GM21447 (cell line): ENCODE measurements around the gene ATP11B.
"Not testable (repeated sequence)": the region's sequence is repeated elsewhere in the genome, so short reads cannot be mapped to it uniquely, and the experiment has no call there.

ENCODE experiments used
- ATAC-seq: cut with Tn5 transposase; IDR thresholded peaks from one replicate; pipeline ENCODE4 v1.9.1; 2021; ENCODE audit not compliant: unreplicated experiment

ATP11B gene

DNA sequence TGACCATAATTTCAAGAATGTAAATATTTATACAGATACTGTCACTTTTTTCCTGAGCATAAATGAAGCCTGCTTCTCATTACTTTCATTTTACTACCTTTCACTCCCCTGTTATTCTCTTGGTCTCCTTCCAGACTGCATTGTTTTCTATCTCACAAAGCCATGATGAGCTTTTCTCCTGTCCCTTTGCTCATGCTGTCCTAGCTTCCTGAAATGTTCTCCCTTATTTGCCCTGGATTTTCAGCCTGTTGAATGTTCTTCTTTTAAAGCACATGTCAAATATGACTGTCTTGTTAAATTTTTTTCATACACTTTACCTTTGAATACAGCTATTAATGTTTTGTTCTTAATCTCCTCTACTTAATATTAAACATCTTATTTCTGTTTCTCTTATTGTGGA, 31.7 kb downstream of the ATP11B start:
- ATAC-seq, result no peak

DNA sequence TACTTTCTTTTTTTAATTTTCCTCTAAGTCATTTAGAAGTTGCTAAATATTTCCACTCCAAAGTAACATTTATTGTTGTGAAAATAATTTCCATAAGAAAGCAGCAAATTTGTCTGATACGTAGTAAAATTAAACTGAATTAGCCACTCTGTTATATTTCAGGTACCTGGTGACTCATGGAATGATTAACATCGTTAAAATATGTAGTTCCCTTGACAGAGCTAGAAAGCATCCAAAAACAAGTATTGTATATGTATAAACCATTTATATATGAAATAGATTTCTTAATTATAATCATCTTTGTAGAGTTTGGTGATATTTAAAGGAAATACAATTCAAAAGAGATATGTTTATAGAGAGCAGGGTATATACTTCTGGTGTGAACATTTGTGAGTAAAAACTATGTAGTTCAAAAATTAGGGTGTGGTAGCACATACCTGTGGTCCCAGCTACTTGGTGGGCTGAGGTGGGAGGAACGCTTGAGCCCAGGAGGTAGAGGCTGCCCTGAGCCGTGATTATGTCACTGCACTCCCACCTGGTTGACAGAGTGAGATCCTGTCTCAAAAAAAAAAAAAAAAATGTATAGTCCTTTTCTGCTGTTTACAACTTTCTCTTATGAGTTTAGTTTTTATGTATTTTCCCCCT, 36.6 kb downstream of the ATP11B start:
- no peak for ATAC-seq

DNA sequence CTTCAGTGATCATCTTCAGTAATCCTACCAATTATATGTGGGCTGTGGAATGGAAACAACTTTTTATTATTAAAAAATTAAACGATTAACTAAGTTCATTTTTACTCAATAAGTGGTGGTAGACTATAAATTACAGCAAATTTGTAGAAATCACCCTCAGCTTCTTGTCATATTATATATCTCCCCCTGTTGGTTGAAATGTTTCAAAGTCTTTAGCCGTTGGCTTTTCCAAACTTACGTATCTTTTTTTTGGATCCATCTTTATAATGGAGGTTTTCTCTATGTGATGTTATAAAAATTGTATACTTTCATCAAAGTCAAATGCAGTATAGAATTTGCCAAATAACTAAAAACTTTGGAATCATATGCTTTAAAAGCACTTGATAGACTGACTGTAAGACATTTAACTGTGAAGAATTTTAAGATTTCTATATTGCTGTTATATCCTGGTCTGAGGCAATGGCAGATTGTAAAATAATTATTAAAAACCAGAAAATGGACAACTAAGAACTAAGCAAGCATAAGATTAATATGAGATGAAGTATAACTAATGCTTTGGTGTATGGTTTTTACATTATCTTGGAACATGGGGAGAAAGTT, 44.7 kb downstream of the ATP11B start:
- ATAC-seq, result no peak

DNA sequence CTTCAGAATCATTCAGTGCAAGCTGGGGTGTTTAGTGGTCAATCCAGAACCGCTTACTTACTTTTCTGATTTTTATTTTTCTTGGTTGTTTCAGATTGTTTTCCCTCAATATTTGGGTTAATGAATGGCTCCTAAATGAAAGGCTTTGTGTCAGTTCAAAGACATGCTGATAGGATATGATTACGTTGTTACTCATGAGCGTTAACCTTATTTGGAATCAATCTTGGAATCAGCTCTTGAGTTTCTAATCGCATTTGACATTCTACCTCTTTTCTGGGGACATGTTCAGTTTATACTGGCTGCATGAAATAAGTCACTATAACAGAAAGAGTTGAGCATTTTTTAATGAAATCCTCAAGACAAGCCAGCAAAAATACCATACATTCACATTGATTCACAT, 50.2 kb downstream of the ATP11B start:
- ATAC-seq, result no peak

DNA sequence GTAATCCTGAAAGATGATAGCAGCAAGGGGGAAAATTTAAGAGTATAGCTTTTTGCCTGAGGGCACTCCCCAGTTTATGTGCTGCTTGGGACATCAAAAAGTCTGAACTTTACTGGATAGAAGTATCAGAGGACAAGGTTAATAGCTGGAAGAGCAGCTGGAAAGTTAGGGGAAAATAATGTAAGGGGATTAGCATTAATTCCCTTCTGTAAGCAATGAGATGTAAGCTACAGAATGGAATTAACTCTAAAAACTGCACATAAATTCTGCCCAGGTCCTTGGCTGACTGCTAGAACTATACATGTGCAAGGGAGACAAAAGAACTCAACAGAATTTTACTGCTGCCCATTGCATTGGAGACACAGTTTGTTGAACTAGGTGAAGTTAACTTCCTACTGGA, 55.6 kb downstream of the ATP11B start:
- no peak for ATAC-seq

DNA sequence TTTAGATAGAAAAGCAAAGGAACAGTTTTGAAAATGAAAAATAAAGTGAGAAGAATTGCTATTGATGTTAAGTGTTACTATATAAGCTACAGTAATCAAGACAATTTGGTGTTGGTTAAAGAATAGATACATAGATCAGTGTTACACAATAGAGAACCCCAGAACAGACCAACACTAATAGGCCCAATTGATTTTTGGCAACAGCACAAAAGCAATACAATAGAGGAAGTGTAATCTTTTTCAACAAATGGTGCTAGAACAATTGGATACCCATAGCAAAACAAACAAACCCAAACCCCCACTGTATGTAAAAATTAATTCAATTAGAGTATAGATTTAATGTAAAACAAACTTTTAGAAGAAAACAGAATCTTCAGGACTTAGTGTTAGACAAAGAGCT, 61.8 kb downstream of the ATP11B start:
- no peak for ATAC-seq

DNA sequence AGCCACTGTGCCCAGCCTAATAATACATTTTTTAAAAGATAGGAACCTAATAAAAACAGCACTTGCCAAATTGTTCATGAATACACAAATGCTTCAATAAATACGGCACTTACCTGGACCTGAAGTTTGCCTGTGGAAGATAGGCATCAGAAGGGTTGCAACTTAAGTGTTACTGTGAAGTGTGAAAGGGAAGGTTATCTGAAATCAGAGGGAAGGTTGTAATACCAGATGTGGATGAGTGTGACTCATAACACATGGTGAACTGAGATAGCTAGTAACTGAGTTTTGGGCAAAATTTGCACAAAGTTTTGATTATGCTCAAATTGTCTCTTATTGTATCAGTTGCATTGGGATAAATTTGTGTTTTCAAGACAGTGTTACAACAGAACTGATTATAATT, 68.0 kb downstream of the ATP11B start:
- no peak for ATAC-seq

DNA sequence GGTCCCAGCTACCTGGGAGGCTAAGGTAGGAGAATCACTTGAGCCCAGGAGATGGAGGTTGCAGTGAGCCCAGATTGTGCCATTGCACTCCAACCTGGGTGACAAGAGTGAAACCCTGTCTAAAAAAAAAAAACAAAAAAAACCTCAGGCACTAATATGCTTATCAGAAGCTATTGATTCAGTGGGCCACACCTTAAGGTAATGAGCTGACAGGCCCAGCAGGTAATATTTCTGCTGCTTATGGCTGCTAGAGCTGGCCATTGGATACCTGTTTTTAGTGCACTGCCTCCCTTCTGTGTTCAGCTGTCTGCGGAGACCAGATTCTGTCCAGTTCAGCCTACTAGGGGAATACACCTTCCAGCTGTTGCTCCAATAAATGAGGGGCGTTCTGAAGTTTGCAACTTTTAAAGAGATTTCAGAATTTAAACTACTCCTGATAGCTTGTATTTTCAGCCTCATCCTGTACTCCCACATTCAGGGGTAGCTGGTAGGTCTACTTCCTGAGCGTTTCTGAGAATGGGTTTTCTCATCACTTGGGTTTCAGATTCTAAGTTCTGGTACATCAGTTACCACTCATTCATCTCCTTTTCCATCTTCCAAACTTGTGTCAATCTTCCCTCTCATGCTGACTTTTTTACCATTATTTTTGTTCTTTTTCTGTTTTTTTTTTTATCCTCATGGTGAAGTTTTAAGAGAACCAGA, 69.0 kb downstream of the ATP11B start:
- ATAC-seq, result no peak

DNA sequence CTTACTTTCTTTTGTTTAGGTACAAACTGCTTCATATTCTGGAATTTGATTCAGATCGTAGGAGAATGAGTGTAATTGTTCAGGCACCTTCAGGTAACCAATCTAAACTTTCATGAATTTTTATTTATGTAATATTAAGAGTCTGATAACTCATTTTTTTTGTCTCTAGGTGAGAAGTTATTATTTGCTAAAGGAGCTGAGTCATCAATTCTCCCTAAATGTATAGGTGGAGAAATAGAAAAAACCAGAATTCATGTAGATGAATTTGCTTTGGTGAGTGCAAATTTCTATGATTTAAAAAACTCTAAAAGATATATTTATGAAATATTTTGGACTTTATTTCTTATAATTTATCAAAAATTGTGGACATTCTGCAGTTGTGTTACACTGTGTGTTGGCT, 75.8 kb downstream of the ATP11B start:
- no peak for ATAC-seq

DNA sequence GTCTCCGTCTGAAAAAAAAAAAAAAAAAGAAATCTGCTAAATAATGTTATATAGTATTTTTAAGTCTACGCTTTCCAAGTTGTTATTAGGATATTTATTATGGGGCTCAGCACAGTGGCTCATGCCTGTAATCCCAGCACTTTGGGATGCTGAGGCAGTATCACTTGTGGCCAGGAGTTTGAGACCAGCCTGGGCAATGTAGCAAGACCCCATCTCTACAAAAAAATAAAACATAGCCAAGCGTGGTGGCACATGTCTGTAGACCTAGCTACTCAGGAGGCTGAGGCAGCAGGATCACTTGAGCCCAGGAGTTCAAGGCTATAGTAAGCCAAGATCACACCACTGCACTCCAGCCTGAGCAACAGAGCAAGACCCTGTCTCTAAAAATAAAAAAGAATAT, 77.6 kb downstream of the ATP11B start:
- ATAC-seq, result not testable (repeated sequence)

DNA sequence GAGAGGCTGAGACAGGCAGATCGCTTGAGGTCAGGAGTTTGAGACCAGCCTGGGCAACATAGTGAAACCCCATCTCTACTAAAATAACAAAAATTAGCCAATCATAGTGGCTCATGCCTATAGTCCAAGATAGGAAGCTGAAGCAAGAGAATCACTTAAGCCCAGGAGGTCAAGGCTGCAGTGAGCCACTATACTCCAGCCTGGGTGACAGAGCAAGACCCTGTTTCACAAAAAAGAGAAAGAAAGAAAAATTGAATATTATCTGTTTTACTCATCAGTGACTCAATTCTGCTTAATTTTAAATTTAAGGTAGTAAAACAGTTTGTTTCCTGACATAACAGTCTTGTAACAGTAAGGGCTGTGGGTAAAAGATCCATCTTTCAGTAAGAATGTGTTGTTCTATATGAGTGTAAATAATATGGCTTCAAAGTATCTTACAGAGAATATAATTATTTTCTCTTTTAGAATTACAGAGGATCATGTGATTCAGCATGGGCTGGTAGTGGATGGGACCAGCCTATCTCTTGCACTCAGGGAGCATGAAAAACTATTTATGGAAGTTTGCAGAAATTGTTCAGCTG, 85.8 kb downstream of the ATP11B start:
- ATAC-seq, result no peak

DNA sequence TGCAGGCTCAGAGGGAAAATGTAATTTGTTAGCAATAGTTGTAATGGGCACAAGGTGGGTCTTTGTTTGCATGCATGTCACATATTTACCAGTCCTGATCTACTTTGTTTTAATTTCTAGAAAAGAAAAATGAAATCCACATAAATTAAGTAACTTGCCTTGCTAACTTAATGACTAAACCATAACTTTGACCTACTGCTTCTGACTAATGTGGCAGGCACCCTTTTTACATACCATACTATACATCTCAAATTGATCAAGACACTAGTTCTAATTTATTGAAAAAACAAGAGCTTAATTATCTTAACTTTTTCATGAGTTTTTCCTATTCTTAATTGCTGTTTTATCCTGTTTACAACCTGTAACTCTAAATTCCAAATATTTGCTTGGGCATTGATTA, 93.2 kb downstream of the ATP11B start:
- ATAC-seq, result no peak

DNA sequence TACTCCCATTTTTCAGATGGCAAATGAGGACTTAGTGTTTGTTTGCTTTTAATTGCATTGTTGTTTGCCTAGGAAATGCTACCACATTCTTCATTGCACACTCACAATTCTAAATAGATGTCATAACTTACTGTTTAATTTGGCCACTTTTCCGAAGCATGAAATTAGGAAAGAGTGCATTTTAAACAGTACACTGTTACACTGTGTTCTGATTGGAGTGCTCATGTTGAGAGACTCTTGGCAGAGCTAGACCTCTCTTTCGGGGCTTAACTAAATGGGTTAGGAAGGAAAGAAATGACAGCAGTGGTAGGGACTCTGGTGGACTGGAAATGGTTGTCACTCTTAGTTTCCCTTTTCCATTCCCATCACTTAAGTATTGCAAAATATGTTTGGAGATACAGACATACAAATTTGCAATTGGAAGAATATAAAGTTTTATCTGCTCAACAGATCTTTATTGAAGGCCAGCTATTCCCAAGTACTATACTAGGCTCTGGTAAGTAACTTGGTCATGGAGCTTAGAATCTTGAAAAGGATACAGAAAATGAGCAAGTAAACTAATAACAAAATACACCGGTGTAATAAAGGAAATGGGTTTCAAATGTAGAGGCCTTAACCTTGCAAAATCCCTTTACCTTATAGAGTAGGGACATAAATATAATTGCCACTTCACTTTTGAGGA, 96.8 kb downstream of the ATP11B start:
- no peak for ATAC-seq

DNA sequence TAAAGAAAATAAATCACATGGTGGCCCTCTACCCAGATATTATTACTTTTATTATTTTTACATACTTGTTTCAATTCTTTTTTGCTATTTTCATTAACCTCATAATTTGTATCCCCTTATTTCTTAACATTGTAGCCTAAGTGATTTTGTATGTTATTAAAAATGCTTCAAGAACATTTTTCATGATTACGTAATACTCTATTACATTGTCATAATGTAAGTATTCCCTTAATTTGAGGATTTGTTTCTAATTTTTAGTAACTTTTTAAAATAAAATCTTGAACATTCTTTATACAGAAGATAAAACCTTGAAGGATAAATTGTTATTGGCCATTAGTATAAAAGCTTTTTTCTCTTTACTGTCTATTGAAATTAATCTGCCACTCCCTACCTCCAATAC, 98.1 kb downstream of the ATP11B start:
- no peak for ATAC-seq

DNA sequence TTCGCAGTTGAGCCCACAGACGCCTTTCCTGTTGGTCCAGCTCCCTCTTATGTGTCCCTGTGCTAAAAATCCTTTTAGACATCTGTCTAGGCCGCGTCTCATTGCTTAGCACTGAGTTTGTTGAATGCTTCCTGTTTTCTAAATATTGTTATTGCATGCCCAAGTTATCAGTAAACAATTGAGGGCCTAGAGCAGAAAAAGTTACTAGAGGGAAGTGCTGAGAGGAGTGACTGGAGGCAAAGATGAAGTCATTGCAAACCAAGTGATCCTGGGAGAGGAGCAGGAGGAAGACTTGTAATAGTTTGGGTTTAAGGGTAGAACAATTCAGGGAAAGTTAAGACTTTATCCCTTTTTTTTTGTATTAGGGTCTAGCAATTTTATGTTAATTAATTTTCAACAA, 98.9 kb downstream of the ATP11B start:
- ATAC-seq, result no peak

DNA sequence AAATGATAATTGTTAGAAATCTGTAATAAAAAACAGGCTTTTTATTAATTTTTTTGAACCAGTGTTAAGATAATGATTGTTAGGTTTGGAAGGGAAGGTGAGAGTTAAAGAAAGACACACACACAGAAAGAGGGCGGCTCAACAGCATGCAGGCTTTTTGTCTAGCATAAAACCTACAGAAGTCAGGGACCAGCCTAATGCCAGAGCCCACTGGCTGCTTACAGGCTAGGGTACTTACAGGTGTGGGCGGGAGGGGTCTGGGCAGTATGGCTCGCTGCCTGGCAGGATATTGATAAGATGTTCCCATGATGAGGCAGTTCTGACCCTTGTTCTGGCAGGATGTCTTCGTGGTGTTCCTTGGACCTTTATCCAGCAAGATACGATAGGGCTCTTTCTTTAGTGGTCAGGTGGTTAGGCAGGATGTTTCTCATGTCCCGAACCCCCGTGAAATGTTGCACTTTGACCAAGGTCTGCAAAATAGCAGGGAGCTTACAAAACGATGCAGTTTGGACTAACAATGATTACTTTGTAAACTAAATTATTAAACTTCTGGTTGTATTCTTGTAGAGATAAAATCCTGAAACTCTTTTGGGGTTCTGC, 102.3 kb downstream of the ATP11B start:
- ATAC-seq, result no peak

DNA sequence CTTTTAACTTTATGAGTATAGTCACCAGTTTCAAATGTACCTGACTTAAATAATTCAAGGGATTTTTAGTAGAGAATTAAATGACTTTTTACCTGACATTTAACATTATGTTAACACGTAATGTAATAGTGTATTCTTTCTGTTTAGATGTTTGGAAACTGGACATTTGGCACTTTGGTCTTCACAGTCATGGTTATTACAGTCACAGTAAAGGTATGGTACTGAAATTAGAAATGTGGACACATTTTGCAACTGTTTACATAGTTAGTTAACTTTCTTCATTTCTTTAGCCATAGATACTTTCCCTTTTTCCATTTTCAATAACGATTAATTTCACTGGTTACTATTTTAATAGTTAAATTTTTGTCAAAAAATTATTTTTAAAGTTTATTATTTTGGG, 103.2 kb downstream of the ATP11B start:
- ATAC-seq, result no peak

DNA sequence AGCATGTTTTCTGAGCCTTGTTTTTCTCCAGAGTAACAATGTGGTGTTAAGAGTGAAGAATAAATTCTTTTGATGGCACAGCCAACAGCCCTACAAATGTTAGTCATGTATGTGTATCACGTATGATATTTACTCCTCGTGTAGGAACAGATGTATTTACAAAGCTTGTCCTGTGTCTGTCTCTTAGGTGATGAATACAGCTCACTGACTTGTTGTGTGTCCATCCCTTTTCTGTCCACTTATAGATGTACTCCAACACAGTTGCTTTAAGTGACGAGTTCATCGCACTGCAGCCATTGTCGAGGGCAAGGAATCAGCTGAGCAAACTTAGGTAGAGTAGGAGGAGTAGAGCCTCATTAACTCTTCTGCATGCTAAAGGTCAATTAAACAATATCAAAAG, 108.9 kb downstream of the ATP11B start:
- ATAC-seq, result no peak

DNA sequence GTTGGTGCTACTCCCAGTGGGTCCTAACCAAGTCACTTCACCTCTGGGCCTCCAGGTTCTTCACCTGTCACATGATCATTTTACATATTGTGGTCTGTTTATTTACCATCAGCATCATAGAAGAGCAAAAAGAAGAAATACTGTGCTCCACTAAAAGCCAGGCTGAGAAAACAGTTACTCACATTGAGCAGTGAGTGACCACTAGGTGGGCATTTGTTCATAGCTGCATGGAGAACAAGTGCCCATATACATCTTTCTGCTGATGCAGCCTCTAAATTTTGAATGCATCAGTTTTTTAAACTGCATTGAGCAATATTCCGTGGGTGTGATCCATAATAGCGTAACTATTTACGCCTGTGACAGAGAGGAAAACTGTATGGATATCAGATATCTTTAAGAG, 110.9 kb downstream of the ATP11B start:
- no peak for ATAC-seq

DNA sequence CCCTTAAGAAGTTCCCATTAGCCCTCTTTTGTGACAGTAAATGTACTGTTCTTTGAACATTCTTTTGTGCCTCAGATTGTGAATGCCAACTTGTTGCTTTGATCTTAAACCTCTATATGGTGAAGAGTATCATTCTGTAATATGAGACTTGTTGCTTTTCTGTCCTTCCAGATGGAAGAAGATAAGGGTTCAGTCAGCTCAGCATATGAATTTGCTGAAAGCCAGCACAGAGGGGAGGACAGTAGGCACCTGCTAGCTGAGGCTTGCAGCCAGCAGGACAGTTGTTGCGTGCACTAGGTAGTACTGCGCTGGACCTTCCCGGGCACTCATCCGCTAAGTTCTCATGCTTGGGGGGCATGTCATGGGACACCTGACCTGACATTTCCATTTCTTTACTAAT, 112.3 kb downstream of the ATP11B start:
- peak; percentile 23 for ATAC-seq

DNA sequence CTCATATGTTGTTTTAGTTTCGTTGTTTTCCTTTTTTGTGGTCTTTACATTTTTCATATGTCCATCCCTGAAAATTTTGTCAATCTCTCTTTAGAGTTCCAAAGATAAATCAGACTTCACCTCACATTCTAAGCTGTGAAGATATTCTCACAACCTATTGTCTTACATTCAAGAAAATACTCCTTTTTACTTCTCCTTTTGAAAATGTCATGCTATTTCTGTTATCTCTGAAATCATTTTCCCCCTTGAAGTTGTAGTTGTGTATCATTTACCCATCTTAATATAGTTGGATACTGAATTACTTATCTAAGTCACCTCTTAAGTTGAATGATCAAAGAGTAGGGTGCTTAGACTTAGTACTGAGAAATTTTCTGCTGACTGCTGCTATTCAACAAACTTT, 112.7 kb downstream of the ATP11B start:
- ATAC-seq, result peak; percentile 66
